Measurements from ENCODE around the gene CIZ1. TPM values are rescaled to one million over a fixed set of nuclear protein-coding genes. Genes with fewer than 3 reads are reported as not detected.
A peak's percentile ranks its signal among the peaks of the same experiment; 100 is the strongest.
"Not testable (repeated sequence)": the region's sequence is repeated elsewhere in the genome, so short reads cannot be mapped to it uniquely, and the experiment has no call there.

The CIZ1 gene
- 68.1 and 69.4 TPM in 2 replicates for total RNA-seq

GRCh38 chr9:128191406-128192046 lies at the start of gene CIZ1:
TSS of gene CIZ1 (minus strand) at chr9:128191572. CDS start at chr9:128190857, 715 bp downstream.
- no peak for DNase-seq (ENCODE audit: extremely low read depth, low read depth, low spot score)

- DNase-seq (ENCODE audit: extremely low read depth, low read depth, low spot score) = no peak
Measured at GRCh38 chr9:128233817-128234406, 42.5 kb upstream of the CIZ1 start.

GRCh38 chr9:128232528-128233428 lies 41.4 kb upstream of the CIZ1 start:
- no peak for DNase-seq (ENCODE audit: extremely low read depth, low read depth, low spot score)

- DNase-seq (ENCODE audit: extremely low read depth, low read depth, low spot score) = no peak
Measured at GRCh38 chr9:128231638-128232527, 40.5 kb upstream of the CIZ1 start.

GRCh38 chr9:128230897-128231296 lies 39.5 kb upstream of the CIZ1 start:
- DNase-seq (ENCODE audit: extremely low read depth, low read depth, low spot score) = not testable (repeated sequence)

- no peak for DNase-seq (ENCODE audit: extremely low read depth, low read depth, low spot score)
Measured at GRCh38 chr9:128226412-128226801, 35.0 kb upstream of the CIZ1 start.

GRCh38 chr9:128225770-128226411 lies 34.5 kb upstream of the CIZ1 start:
- no peak for DNase-seq (ENCODE audit: extremely low read depth, low read depth, low spot score)

GRCh38 chr9:128224877-128225276 lies 33.5 kb upstream of the CIZ1 start:
- DNase-seq (ENCODE audit: extremely low read depth, low read depth, low spot score) = no peak

GRCh38 chr9:128222880-128223670 lies 31.7 kb upstream of the CIZ1 start:
- DNase-seq (ENCODE audit: extremely low read depth, low read depth, low spot score) = no peak

- no peak for DNase-seq (ENCODE audit: extremely low read depth, low read depth, low spot score)
Measured at GRCh38 chr9:128222026-128222425, 30.7 kb upstream of the CIZ1 start.

- DNase-seq (ENCODE audit: extremely low read depth, low read depth, low spot score) = no peak
Measured at GRCh38 chr9:128219831-128220230, 28.5 kb upstream of the CIZ1 start.

- DNase-seq (ENCODE audit: extremely low read depth, low read depth, low spot score) = peak; percentile 63
Measured at GRCh38 chr9:128218518-128219389, 27.4 kb upstream of the CIZ1 start.

- DNase-seq (ENCODE audit: extremely low read depth, low read depth, low spot score) = no peak
Measured at GRCh38 chr9:128218172-128218517, 26.8 kb upstream of the CIZ1 start.

- DNase-seq (ENCODE audit: extremely low read depth, low read depth, low spot score) = no peak
Measured at GRCh38 chr9:128216781-128217553, 25.6 kb upstream of the CIZ1 start.

- no peak for DNase-seq (ENCODE audit: extremely low read depth, low read depth, low spot score)
Measured at GRCh38 chr9:128215491-128216409, 24.4 kb upstream of the CIZ1 start.

- no peak for DNase-seq (ENCODE audit: extremely low read depth, low read depth, low spot score)
Measured at GRCh38 chr9:128214571-128215490, 23.5 kb upstream of the CIZ1 start.
